Ishikawa (cell line): ENCODE data around the gene GALNTL6.

Experiments used
- CEBPB ChIP-seq: IDR thresholded peaks from 2 replicates; pipeline ENCODE4 v1.6.1; 2012
- CREB1 ChIP-seq: IDR thresholded peaks from 2 replicates; pipeline ENCODE4 v1.6.1; 2012; ENCODE audit warnings: low read depth
- EGR1 ChIP-seq: IDR thresholded peaks from 2 replicates; pipeline ENCODE4 v1.6.1; 2012
- EP300 ChIP-seq: IDR thresholded peaks from 2 replicates; pipeline ENCODE4 v1.6.1; 2012; ENCODE audit warnings: borderline replicate concordance
- FOXM1 ChIP-seq: IDR thresholded peaks from 2 replicates; pipeline ENCODE4 v1.6.1; 2012; ENCODE audit warnings: low read depth, borderline replicate concordance
- NFIC ChIP-seq: IDR thresholded peaks from 2 replicates; pipeline ENCODE4 v1.6.1; 2012
- RAD21 ChIP-seq: IDR thresholded peaks from 2 replicates; pipeline ENCODE4 v1.6.1; 2012; ENCODE audit warnings: low read depth
- REST ChIP-seq: IDR thresholded peaks from 2 replicates; pipeline ENCODE4 v1.6.1; 2012; ENCODE audit warnings: low read depth, mild to moderate bottlenecking
- TAF1 ChIP-seq: IDR thresholded peaks from 2 replicates; pipeline ENCODE4 v1.6.1; 2012; ENCODE audit warnings: low read depth, mild to moderate bottlenecking
- TCF12 ChIP-seq: IDR thresholded peaks from 2 replicates; pipeline ENCODE4 v1.6.1; 2012; ENCODE audit warnings: low read depth
- TEAD4 ChIP-seq: IDR thresholded peaks from 2 replicates; pipeline ENCODE4 v1.6.1; 2012
- YY1 ChIP-seq: IDR thresholded peaks from 2 replicates; pipeline ENCODE4 v1.6.1; 2012; ENCODE audit warnings: low read depth
- ZBTB7A ChIP-seq: IDR thresholded peaks from 2 replicates; pipeline ENCODE4 v1.6.1; 2012; ENCODE audit warnings: low read depth
- TF ChIP-seq, protein P1 (sequence below): IDR thresholded peaks from 2 replicates; pipeline ENCODE4 v1.6.1; 2012
- TF ChIP-seq, protein P2 (sequence below): IDR thresholded peaks from 2 replicates; pipeline ENCODE4 v1.6.1; 2012

The GALNTL6 gene

DNA sequence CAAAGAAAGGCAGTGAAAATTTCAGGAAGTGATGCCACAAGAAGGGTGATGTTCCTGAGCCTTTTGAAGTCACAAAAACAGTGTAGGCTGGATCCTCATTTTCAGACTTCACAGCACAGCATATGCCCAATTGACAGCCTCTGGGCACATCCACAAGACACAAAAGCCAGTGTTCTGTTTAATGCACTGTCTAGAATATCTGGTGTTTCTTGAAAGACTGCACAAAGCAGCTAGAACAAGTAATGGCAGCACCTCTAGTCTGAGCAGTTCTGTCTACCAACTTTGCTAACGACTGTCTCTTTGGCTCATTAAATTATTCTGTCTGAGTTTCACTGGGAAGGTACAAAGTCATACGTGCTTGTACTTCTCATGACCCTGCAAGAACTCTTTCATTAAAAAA, 938.3 kb downstream of the GALNTL6 start:
- TF ChIP-seq REST (no peak), ZBTB7A (no peak), TCF12 (no peak), EGR1 (no peak), EP300 (no peak), CREB1 (no peak), TAF1 (no peak), RAD21 (no peak), NFIC (no peak), FOXM1 (no peak), CEBPB (no peak), YY1 (no peak), TEAD4 (no peak)
- TF ChIP-seq, protein P1, sequence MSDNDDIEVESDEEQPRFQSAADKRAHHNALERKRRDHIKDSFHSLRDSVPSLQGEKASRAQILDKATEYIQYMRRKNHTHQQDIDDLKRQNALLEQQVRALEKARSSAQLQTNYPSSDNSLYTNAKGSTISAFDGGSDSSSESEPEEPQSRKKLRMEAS, result no peak
- TF ChIP-seq, protein P2, sequence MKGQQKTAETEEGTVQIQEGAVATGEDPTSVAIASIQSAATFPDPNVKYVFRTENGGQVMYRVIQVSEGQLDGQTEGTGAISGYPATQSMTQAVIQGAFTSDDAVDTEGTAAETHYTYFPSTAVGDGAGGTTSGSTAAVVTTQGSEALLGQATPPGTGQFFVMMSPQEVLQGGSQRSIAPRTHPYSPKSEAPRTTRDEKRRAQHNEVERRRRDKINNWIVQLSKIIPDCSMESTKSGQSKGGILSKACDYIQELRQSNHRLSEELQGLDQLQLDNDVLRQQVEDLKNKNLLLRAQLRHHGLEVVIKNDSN, result no peak

DNA sequence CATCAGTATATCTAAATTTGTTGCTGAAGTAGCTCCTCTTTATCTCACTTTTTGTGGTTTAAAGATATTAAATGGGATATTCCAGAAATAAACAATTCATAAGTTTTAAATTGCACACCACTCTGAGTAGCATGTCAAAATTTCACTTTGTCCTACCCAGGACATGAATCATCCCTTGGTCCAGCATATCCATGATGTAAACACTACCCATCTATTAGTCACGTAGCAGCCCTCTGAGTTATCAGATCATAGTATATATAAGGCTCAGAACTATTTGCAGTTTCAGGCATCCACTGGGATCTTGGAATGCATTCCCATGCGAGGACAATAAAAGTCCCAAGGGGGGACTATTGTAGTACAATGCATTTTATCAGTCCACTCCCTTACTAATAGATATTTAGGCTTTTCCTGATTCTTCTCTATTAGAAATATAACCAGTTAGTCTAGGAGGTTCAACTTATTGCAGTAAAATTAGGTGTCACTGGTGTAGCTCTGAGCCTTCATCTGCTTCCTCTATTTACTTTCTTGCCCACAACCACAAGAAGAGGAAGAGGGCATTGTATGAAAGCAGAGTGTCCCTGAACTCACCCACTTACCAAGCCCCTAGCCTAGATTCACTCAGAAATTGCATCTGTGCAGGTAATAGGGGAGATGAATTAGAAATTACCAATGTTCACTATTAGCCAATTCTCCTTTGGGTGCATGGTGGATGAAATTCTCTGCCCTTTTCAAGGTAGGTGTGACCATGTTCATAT, 945.6 kb downstream of the GALNTL6 start:
- TF ChIP-seq, protein P2, result no peak
- TF ChIP-seq RAD21 (no peak), YY1 (no peak), NFIC (no peak), EP300 (no peak), TAF1 (no peak)

DNA sequence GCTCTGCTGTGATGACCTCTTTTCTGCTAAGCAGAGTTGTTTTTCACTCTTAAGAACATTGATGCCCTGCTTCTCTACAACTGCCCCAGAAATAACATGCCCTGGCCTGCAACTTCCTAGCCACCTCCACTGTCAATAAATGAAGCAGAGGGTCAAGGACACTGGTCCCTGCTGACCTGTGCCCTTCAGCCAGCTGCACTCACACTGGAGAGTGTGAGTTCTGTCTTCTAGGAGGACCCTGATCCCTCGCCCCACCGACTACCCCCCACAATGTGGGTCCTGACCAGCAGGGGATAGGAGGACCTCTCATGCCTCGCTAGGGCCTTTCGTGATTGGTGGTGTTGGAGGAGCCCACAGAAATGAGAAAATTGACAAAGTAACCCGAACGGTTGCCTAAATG, 947.3 kb downstream of the GALNTL6 start:
- TF ChIP-seq EGR1, result no peak
- TF ChIP-seq, protein P1, result no peak
- no peak for TF ChIP-seq EP300
- TF ChIP-seq YY1, result no peak
- no peak for TF ChIP-seq CREB1
- TF ChIP-seq TCF12, result no peak
- TF ChIP-seq TEAD4, result no peak
- TF ChIP-seq REST, result no peak
- TF ChIP-seq NFIC, result no peak
- TF ChIP-seq, protein P2, result no peak
- no peak for TF ChIP-seq RAD21
- TF ChIP-seq FOXM1, result no peak
- TF ChIP-seq ZBTB7A, result no peak

- TF ChIP-seq ZBTB7A (no peak), REST (no peak), RAD21 (no peak)
- TF ChIP-seq, protein P2, result no peak
Measured at GRCh38 chr4:172762895-172763294, 949.7 kb downstream of the GALNTL6 start.
